ENCODE data around the gene TCAP.

Gene TCAP

GRCh38 chr17:39675390-39676082, 10.4 kb downstream of the TCAP start:
- no peak for DNase-seq (ENCODE audit: low spot score)
- in situ Hi-C loops (cut with MboI; ENCODE audit: low pct_unique_long_range_greater_than_20kb, low sequenced_read_pairs, unreplicated experiment): no loop called here
- no peak for TF ChIP-seq CTCF (IDR thresholded peaks at IDR 0.05; ENCODE audit: extremely low read depth, insufficient read depth, missing control alignments)

- no peak for TF ChIP-seq CTCF (IDR thresholded peaks at IDR 0.05; ENCODE audit: extremely low read depth, insufficient read depth, missing control alignments)
- in situ Hi-C loops (cut with MboI; ENCODE audit: low pct_unique_long_range_greater_than_20kb, low sequenced_read_pairs, unreplicated experiment): no loop called here
- no peak for DNase-seq (ENCODE audit: low spot score)
Measured at GRCh38 chr17:39676198-39676819, 11.2 kb downstream of the TCAP start.

GRCh38 chr17:39677072-39677471, 11.9 kb downstream of the TCAP start:
- DNase-seq (ENCODE audit: low spot score): no peak
- in situ Hi-C loops (cut with MboI; ENCODE audit: low pct_unique_long_range_greater_than_20kb, low sequenced_read_pairs, unreplicated experiment): no loop called here
- TF ChIP-seq CTCF (IDR thresholded peaks at IDR 0.05; ENCODE audit: extremely low read depth, insufficient read depth, missing control alignments): no peak

- DNase-seq (ENCODE audit: low spot score): no peak
- in situ Hi-C loops (cut with MboI; ENCODE audit: low pct_unique_long_range_greater_than_20kb, low sequenced_read_pairs, unreplicated experiment): no loop called here
- TF ChIP-seq CTCF (IDR thresholded peaks at IDR 0.05; ENCODE audit: extremely low read depth, insufficient read depth, missing control alignments): no peak
Measured at GRCh38 chr17:39677542-39678339, 12.6 kb downstream of the TCAP start.

- in situ Hi-C loops (cut with MboI; ENCODE audit: low pct_unique_long_range_greater_than_20kb, low sequenced_read_pairs, unreplicated experiment): no loop called here
- TF ChIP-seq CTCF (IDR thresholded peaks at IDR 0.05; ENCODE audit: extremely low read depth, insufficient read depth, missing control alignments): no peak
- no peak for DNase-seq (ENCODE audit: low spot score)
Measured at GRCh38 chr17:39678340-39679116, 13.4 kb downstream of the TCAP start.

GRCh38 chr17:39679521-39680192, 14.5 kb downstream of the TCAP start:
- DNase-seq (ENCODE audit: low spot score): no peak

More at GRCh38 chr17:39679521-39680192, 14.5 kb downstream of the TCAP start:
- no peak for TF ChIP-seq CTCF (IDR thresholded peaks at IDR 0.05; ENCODE audit: extremely low read depth, insufficient read depth, missing control alignments)
- in situ Hi-C loops (cut with MboI; ENCODE audit: low pct_unique_long_range_greater_than_20kb, low sequenced_read_pairs, unreplicated experiment): no loop called here
